ENCODE data around the gene HOXB9. TPM values are rescaled to one million over a fixed set of nuclear protein-coding genes. Genes with fewer than 3 reads are reported as not detected.

The HOXB9 gene
- total RNA-seq, 4 donors from 2014 or later, result 0.17 to 0.38 TPM; not detected in 2

- no peak for TF ChIP-seq CTCF (IDR thresholded peaks at IDR 0.05; ENCODE audit: low read depth)
Observed at GRCh38 chr17:48642843-48643696, 16.9 kb upstream of the HOXB9 start.

- TF ChIP-seq CTCF (IDR thresholded peaks at IDR 0.05; ENCODE audit: low read depth), result no peak
Observed at GRCh38 chr17:48642059-48642842, 16.1 kb upstream of the HOXB9 start.

GRCh38 chr17:48641541-48642058, 15.4 kb upstream of the HOXB9 start:
- no peak for TF ChIP-seq CTCF (IDR thresholded peaks at IDR 0.05; ENCODE audit: low read depth)

GRCh38 chr17:48640858-48641180, 14.7 kb upstream of the HOXB9 start:
- TF ChIP-seq CTCF (IDR thresholded peaks at IDR 0.05; ENCODE audit: low read depth), result no peak

- TF ChIP-seq CTCF (IDR thresholded peaks at IDR 0.05; ENCODE audit: low read depth), result no peak
Observed at GRCh38 chr17:48639982-48640857, 14.1 kb upstream of the HOXB9 start.

- no peak for TF ChIP-seq CTCF (IDR thresholded peaks at IDR 0.05; ENCODE audit: low read depth)
Observed at GRCh38 chr17:48639136-48639535, 13.0 kb upstream of the HOXB9 start.

Data from subcutaneous adipose tissue (tissue), 4 donors.